Stimulated activated naive B cell treated with anti-CD40 and anti-IgM and Interleukin-4, amounts not matched to agents 10 μg/mL and 1 μg/mL and 100 μg/mL, for 72 hours (primary cell): ENCODE measurements around the gene TFPI.

Source experiments
- ATAC-seq, 2 donors: fragments of 150-1000 bp; cut with Tn5 transposase; replicated peaks; 2 replicates each; pipeline ENCODE4 v1.10.0; 2021; ENCODE audit warnings: moderate library complexity in 1 of 2
- DNase-seq: peaks from one replicate; pipeline ENCODE4 v3.0.0; 2021
- H3K27ac Mint-ChIP-seq: one replicate; pipeline ENCODE4 v1.8.0; 2022; ENCODE audit warnings: mild to moderate bottlenecking, mixed read lengths
- H3K27me3 Mint-ChIP-seq, 2 donors: one replicate each; pipeline ENCODE4 v1.8.0; 2022; ENCODE audit warnings: mixed read lengths in 2 of 2
- H3K36me3 Mint-ChIP-seq, 2 donors: one replicate each; pipeline ENCODE4 v1.8.0; 2022; ENCODE audit warnings: mixed read lengths in 2 of 2, mild to moderate bottlenecking in 1 of 2
- H3K4me1 Mint-ChIP-seq, 2 donors: one replicate each; pipeline ENCODE4 v1.8.0; 2022; ENCODE audit warnings: mixed read lengths in 2 of 2, mild to moderate bottlenecking in 1 of 2
- H3K4me3 Mint-ChIP-seq, 2 donors: one replicate each; pipeline ENCODE4 v1.8.0; 2022; ENCODE audit warnings: mild to moderate bottlenecking in 2 of 2, mixed read lengths in 2 of 2, moderate library complexity in 1 of 2
- H3K9me3 Mint-ChIP-seq, 2 donors: one replicate each; pipeline ENCODE4 v1.8.0; 2022; ENCODE audit warnings: mixed read lengths in 2 of 2, mild to moderate bottlenecking in 1 of 2

The TFPI gene

GRCh38 chr2:187509667-187510417 is 44.4 kb downstream of the TFPI start:
- H3K27me3 Mint-ChIP-seq, result no peaks in the 10 kb centered on the region
- H3K4me1 Mint-ChIP-seq, result no peaks in the 10 kb centered on the region
- no peak overlapping the region for H3K27ac Mint-ChIP-seq
- H3K36me3 Mint-ChIP-seq, result no peaks in the 10 kb centered on the region
- ATAC-seq, result no peak
- H3K9me3 Mint-ChIP-seq, result no peaks in the 10 kb centered on the region
- DNase-seq, result no peak
- no peak overlapping the region for H3K4me3 Mint-ChIP-seq

- Mint-ChIP-seq H3K27ac (no peak overlapping the region), H3K9me3 (no peaks in the 10 kb centered on the region), H3K36me3 (no peaks in the 10 kb centered on the region), H3K4me1 (no peaks in the 10 kb centered on the region), H3K27me3 (no peaks in the 10 kb centered on the region), H3K4me3 (no peak overlapping the region)
- ATAC-seq (no peak), DNase-seq (no peak)
Measured at GRCh38 chr2:187506416-187506815, 47.8 kb downstream of the TFPI start.

GRCh38 chr2:187505065-187505672 is 49.1 kb downstream of the TFPI start:
- H3K4me1 Mint-ChIP-seq, result no peaks in the 10 kb centered on the region
- H3K4me3 Mint-ChIP-seq, result no peak overlapping the region
- no peaks in the 10 kb centered on the region for H3K9me3 Mint-ChIP-seq
- H3K36me3 Mint-ChIP-seq, result no peaks in the 10 kb centered on the region
- DNase-seq (no peak), ATAC-seq (no peak)
- no peaks in the 10 kb centered on the region for H3K27me3 Mint-ChIP-seq
- H3K27ac Mint-ChIP-seq, result no peak overlapping the region

DNA sequence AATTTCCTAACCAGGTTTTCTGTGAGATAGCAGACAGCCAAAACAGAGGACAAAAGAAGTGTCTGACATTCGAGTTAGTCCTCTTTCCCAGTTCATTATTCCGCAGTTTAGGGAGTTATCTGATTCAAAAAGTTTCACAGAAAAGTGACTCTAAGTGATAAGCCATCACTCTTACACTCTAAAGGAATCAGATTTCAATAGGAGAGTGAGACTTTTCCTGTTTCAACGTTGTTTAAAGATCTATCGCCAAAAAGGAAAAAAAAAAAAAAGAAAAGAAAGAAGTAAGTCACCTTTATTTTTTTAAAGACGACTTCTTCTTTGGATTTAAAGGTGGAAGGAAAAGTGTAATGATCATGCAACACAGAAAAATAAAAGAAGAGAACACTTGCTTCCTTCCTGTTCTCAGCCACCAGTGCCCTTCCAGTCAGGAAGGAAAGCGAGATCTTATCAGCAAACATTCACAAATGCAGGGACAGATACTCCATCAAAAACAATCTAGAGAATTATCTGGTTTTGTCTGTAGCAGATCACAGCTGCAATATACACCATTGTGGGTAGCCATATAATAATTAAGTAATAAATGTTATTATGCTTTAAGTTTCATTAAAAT is 49.8 kb downstream of the TFPI start:
- H3K27ac Mint-ChIP-seq, result no peak overlapping the region

GRCh38 chr2:187503700-187504099 is 50.5 kb downstream of the TFPI start:
- Mint-ChIP-seq H3K4me3 (no peak overlapping the region), H3K4me1 (no peaks in the 10 kb centered on the region), H3K27ac (no peak overlapping the region), H3K9me3 (no peaks in the 10 kb centered on the region), H3K36me3 (no peaks in the 10 kb centered on the region), H3K27me3 (no peaks in the 10 kb centered on the region)
- no peak for ATAC-seq
- no peak for DNase-seq

More for the DNA sequence above, 49.8 kb downstream of the TFPI start:
- Mint-ChIP-seq H3K9me3 (no peaks in the 10 kb centered on the region), H3K4me3 (no peak overlapping the region), H3K27me3 (no peaks in the 10 kb centered on the region), H3K4me1 (no peaks in the 10 kb centered on the region), H3K36me3 (no peaks in the 10 kb centered on the region)
- ATAC-seq (no peak), DNase-seq (no peak)

GRCh38 chr2:187502467-187502866 is 51.8 kb downstream of the TFPI start:
- DNase-seq, result no peak
- H3K9me3 Mint-ChIP-seq, result no peaks in the 10 kb centered on the region

DNA sequence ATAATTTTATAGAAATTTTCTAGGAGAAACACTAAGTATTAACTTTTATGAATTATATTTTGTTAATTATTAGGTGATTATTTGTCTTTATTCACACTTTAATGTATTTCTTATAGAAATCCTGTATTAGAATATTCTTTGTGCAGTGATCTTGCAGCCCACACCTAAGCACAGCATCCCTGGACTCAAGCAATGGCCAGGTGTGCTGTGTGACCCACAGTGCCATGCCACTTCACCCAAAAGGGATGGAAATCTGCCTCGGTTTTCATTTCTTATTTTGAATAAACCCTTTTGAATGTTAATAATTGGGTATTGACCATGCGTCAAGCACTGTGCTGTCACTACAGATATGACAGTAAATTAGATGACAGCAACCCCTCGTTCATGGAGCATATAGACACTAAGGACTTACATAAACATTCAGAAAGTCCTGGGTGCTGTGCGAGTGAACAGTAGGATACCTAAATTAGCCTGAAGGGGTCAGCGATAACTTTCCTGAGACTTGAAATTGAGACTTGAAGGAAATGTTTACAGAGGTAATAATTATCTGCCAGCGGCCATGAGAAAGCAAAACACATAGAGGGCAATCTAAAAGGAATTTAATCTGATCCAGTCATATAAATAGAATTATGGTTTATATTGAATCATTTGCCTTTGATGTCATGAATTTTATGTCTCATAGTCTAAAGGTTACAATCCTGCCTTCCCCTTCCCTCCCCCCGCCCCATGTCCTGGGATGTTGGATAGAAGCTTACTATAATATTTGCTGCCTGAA is 53.5 kb downstream of the TFPI start:
- no peak overlapping the region for H3K4me3 Mint-ChIP-seq
- no peak overlapping the region for H3K27ac Mint-ChIP-seq
- no peaks in the 10 kb centered on the region for H3K36me3 Mint-ChIP-seq
- H3K27me3 Mint-ChIP-seq, result no peaks in the 10 kb centered on the region
- no peaks in the 10 kb centered on the region for H3K9me3 Mint-ChIP-seq
- ATAC-seq (no peak), DNase-seq (no peak)
- H3K4me1 Mint-ChIP-seq, result no peaks in the 10 kb centered on the region

More at GRCh38 chr2:187502467-187502866, 51.8 kb downstream of the TFPI start:
- Mint-ChIP-seq H3K27ac (no peak overlapping the region), H3K36me3 (no peaks in the 10 kb centered on the region), H3K4me3 (no peak overlapping the region), H3K27me3 (no peaks in the 10 kb centered on the region), H3K4me1 (no peaks in the 10 kb centered on the region)
- no peak for ATAC-seq

GRCh38 chr2:187499941-187500532 is 54.2 kb downstream of the TFPI start:
- peak; percentile 73 to 74 for ATAC-seq
- Mint-ChIP-seq H3K4me3 (no peak overlapping the region), H3K27ac (no peak overlapping the region), H3K27me3 (no peaks in the 10 kb centered on the region), H3K4me1 (no peaks in the 10 kb centered on the region), H3K9me3 (no peaks in the 10 kb centered on the region), H3K36me3 (no peaks in the 10 kb centered on the region)
- peak; percentile 11 for DNase-seq

DNA sequence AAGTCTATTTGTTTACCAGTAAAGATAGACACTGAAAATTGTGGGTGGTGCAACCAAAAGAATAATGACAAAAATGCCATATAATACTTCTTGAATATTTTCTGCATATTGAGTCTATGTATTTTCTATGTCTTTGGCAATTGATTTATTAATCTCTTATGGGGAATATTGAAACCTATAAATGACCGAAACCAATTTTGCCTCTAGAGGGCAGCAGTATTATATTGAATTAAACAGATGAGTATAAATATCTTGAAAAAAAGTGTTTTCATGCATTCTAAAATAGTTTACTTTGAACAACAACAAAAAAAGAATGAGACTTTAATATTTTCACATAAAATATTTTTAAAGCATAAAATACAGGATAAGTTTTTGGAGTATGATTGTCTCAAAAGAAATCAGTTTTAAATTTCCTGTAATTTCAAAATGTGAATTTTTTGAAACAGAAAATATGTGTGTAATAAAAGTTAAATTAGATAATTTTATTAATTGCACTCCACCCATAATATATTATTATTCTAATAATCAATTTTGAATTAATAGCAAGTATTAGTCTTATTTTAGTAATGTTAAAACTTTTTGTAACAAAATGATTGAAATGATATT is 56.3 kb downstream of the TFPI start:
- H3K9me3 Mint-ChIP-seq, result peaks cover 9 to 10% of the 10 kb centered on the region in 2 donors
- no peak overlapping the region for H3K27ac Mint-ChIP-seq
- H3K36me3 Mint-ChIP-seq, result peaks cover 1 to 3% of the 10 kb centered on the region in 2 donors
- no peaks in the 10 kb centered on the region for H3K4me1 Mint-ChIP-seq
- no peaks in the 10 kb centered on the region for H3K27me3 Mint-ChIP-seq
- H3K4me3 Mint-ChIP-seq, result no peak overlapping the region
- ATAC-seq (no peak), DNase-seq (no peak)

GRCh38 chr2:187497140-187497539 is 57.1 kb downstream of the TFPI start:
- H3K9me3 Mint-ChIP-seq, result peaks cover 9 to 10% of the 10 kb centered on the region in 2 donors
- no peak overlapping the region for H3K4me3 Mint-ChIP-seq
- H3K4me1 Mint-ChIP-seq, result no peaks in the 10 kb centered on the region
- H3K36me3 Mint-ChIP-seq, result peaks cover 1 to 3% of the 10 kb centered on the region in 2 donors
- no peaks in the 10 kb centered on the region for H3K27me3 Mint-ChIP-seq
- H3K27ac Mint-ChIP-seq, result no peak overlapping the region
- no peak for DNase-seq
- no peak for ATAC-seq

- H3K27me3 Mint-ChIP-seq, result no peaks in the 10 kb centered on the region
- peaks cover 1 to 3% of the 10 kb centered on the region in 2 donors for H3K36me3 Mint-ChIP-seq
- H3K9me3 Mint-ChIP-seq, result peaks cover 9 to 10% of the 10 kb centered on the region in 2 donors
- no peak overlapping the region for H3K27ac Mint-ChIP-seq
- H3K4me1 Mint-ChIP-seq, result no peaks in the 10 kb centered on the region
- ATAC-seq (no peak), DNase-seq (no peak)
- H3K4me3 Mint-ChIP-seq, result no peak overlapping the region
Measured at GRCh38 chr2:187495324-187495723, 58.9 kb downstream of the TFPI start.

DNA sequence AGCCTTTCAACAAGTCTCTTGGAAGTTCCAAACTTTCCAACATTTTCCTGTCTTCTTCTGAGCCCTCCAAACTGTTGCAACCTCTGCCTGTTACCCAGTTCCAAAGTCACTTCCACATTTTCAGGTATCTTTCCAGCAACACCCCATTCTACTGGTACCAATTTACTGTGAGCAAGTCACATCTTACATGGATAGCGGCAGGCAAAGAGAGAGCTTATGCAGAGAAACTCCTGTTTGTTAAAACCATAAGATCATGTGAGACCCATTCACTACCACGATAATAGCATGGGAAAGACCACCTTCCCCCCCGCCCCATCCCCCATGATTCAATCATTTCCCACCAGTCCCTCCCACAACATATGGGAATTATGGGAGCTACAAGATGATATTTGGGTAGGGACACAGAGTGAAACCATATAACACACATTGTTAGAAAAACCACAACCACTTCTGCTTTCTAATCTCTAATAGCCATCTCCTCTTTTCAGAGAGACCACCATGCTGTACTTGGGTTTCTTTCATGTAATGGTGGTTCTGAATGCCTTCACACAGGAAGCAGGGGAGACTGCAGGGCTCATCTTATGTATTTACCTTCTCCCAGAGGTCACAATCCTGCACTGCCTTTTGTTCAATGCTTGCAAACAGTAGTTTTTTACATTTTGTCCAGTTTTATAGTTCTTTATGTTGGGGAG is 60.2 kb downstream of the TFPI start:
- Mint-ChIP-seq H3K36me3 (peaks cover 1 to 3% of the 10 kb centered on the region in 2 donors), H3K27ac (no peak overlapping the region), H3K4me3 (no peak overlapping the region), H3K9me3 (peaks cover 9 to 10% of the 10 kb centered on the region in 2 donors), H3K27me3 (no peaks in the 10 kb centered on the region), H3K4me1 (no peaks in the 10 kb centered on the region)
- DNase-seq (no peak), ATAC-seq (no peak)

- H3K27ac Mint-ChIP-seq, result no peak overlapping the region
- no peak for ATAC-seq
- H3K36me3 Mint-ChIP-seq, result peaks cover 1 to 3% of the 10 kb centered on the region in 2 donors
- H3K4me1 Mint-ChIP-seq, result no peaks in the 10 kb centered on the region
- no peak overlapping the region for H3K4me3 Mint-ChIP-seq
- H3K27me3 Mint-ChIP-seq, result no peaks in the 10 kb centered on the region
- peaks cover 9 to 10% of the 10 kb centered on the region in 2 donors for H3K9me3 Mint-ChIP-seq
- no peak for DNase-seq
Measured at GRCh38 chr2:187493180-187493579, 61.1 kb downstream of the TFPI start.
